Measurements from ENCODE around the gene SLC4A4. TPM values are rescaled to one million over a fixed set of nuclear protein-coding genes. Genes with fewer than 3 reads are reported as not detected.

Gene SLC4A4
- polyA plus RNA-seq, 1 of the 3 experiments (the other 2 are of a cell fraction): not detected

DNA sequence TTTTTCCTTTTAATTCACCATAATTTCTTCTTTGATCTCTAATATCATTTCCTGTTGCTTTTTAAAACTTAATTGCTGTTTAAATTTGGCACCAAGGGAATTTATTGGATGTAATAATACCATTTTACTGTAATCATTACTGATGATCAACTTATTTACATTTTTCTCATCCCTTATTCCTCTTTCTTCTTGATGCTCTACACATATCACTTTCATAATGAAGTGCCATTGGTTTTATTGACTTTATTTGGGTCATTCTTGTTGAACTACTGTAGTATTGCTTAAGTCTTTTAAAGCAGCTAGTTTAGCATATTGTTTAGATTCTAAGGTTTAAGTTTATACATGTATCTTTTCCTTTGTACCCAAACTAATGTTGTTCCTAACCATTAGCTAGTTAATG is 130.7 kb downstream of the SLC4A4 start (continued):
- no peak for TF ChIP-seq ZBTB33 (IDR thresholded peaks at IDR 0.05; ENCODE audit: borderline replicate concordance, low read depth)
- TF ChIP-seq YY1 (IDR thresholded peaks at IDR 0.05; ENCODE audit: low read depth): no peak
- no peak for TF ChIP-seq FOXM1 (IDR thresholded peaks at IDR 0.05; ENCODE audit: low read depth)
- TF ChIP-seq, protein P1, sequence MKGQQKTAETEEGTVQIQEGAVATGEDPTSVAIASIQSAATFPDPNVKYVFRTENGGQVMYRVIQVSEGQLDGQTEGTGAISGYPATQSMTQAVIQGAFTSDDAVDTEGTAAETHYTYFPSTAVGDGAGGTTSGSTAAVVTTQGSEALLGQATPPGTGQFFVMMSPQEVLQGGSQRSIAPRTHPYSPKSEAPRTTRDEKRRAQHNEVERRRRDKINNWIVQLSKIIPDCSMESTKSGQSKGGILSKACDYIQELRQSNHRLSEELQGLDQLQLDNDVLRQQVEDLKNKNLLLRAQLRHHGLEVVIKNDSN (IDR thresholded peaks at IDR 0.05; ENCODE audit: borderline replicate concordance, low read depth): no peak
- no peak for TF ChIP-seq GATA2 (CRISPR knock-in tag; IDR thresholded peaks at IDR 0.05)
- no peak for TF ChIP-seq MXI1 (IDR thresholded peaks at IDR 0.05; ENCODE audit: low read depth, low read length)
- no peak for TF ChIP-seq NFIC (IDR thresholded peaks at IDR 0.05; ENCODE audit: borderline replicate concordance)

- Histone ChIP-seq H3K9ac (no peak overlapping the region), H4K20me1 (ENCODE audit: insufficient read depth) (no peaks in the 10 kb centered on the region), H3K79me2 (ENCODE audit: insufficient read depth) (no peaks in the 10 kb centered on the region), H3K9me2 (no peaks in the 10 kb centered on the region), H3K9me3 (no peaks in the 10 kb centered on the region), H3K4me2 (no peak overlapping the region), H3K4me1 (ENCODE audit: control insufficient read depth in 1 of 2, insufficient read depth in 2 of 2, low read depth in 1 of 2, low read length in 1 of 2) (no peaks in the 10 kb centered on the region), H3K27me3 (ENCODE audit: insufficient read depth) (no peaks in the 10 kb centered on the region), H3K4me3 (ENCODE audit: low read depth in 2 of 2, low read length in 1 of 2) (no peak overlapping the region), H3K36me3 (replicated peaks in 1 of 2; ENCODE audit: control insufficient read depth in 1 of 2, insufficient read depth in 2 of 2, low read length in 1 of 2) (no peaks in the 10 kb centered on the region), H3F3A (replicated peaks; ENCODE audit: insufficient read depth) (no peaks in the 10 kb centered on the region), H3K27ac (ENCODE audit: low read depth in 2 of 2, low read length in 1 of 2) (no peak overlapping the region), H2AFZ (ENCODE audit: low read depth) (no peak overlapping the region)
- ChIA-PET POLR2A (no interaction called here), CTCF (interaction anchor here (1.0 kb wide), 1 partner anchor 10 kb away, joined by 3 read pairs; no protein-coding TSS in a partner anchor)
- TF ChIP-seq YY1 (IDR thresholded peaks at IDR 0.05; ENCODE audit: low read depth) (no peak), ELF1 (IDR thresholded peaks at IDR 0.05) (no peak), FOSL2 (IDR thresholded peaks at IDR 0.05; ENCODE audit: borderline replicate concordance, low read depth) (no peak), JUND (IDR thresholded peaks at IDR 0.05) (no peak), PBX3 (IDR thresholded peaks at IDR 0.05) (no peak), EP300 (IDR thresholded peaks at IDR 0.05; ENCODE audit: borderline replicate concordance in 1 of 2, low read depth in 1 of 2, low read length in 1 of 2) (no peak), NFIC (IDR thresholded peaks at IDR 0.05; ENCODE audit: borderline replicate concordance) (no peak), GATA2 (CRISPR knock-in tag; IDR thresholded peaks at IDR 0.05) (no peak)
- no peak for DNase-seq
Measured at GRCh38 chr4:71470524-71470923, 131.7 kb downstream of the SLC4A4 start.

DNA sequence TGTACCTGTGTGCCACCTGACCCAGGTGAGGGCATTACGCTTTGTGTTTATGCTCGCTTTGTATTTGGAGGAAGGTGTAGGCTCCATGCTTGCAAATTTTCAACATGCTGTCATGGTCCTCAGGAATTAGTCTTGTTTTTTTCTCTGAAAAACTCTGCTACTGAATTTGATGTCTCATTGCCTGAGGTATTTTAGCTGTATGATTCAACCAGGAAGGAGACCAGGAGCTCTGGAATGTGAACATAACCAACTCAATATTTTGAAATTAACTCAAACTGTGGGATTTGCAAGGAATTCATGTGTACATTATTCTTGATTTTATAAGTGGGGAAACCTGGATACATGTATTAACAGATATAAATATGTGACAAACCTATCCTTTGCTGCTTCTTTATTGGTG is 134.1 kb downstream of the SLC4A4 start:
- 13% methylated on average over 2 of the region's 2 CpGs for WGBS (ENCODE audit: low lambda C conversion rate)
- no peak overlapping the region for H3K9ac ChIP-seq
- CTCF ChIA-PET: no interaction called here
- no peaks in the 10 kb centered on the region for H3K9me3 ChIP-seq
- H3K4me2 ChIP-seq: peak overlapping the region; percentile 41; the same call in 1 of the 2 replicates
- H3K36me3 ChIP-seq (replicated peaks in 1 of 2; ENCODE audit: control insufficient read depth in 1 of 2, insufficient read depth in 2 of 2, low read length in 1 of 2): no peaks in the 10 kb centered on the region
- H3K4me3 ChIP-seq (ENCODE audit: low read depth in 2 of 2, low read length in 1 of 2): no peak overlapping the region
- H3K4me1 ChIP-seq (ENCODE audit: control insufficient read depth in 1 of 2, insufficient read depth in 2 of 2, low read depth in 1 of 2, low read length in 1 of 2): no peaks in the 10 kb centered on the region
- H3K27me3 ChIP-seq (ENCODE audit: insufficient read depth): no peaks in the 10 kb centered on the region
- no peak overlapping the region for H3K27ac ChIP-seq (ENCODE audit: low read depth in 2 of 2, low read length in 1 of 2)
- H3K9me2 ChIP-seq: no peaks in the 10 kb centered on the region
- no peak overlapping the region for H2AFZ ChIP-seq (ENCODE audit: low read depth)
- POLR2A ChIA-PET: no interaction called here
- no peak for DNase-seq
- H4K20me1 ChIP-seq (ENCODE audit: insufficient read depth): no peaks in the 10 kb centered on the region
- no peaks in the 10 kb centered on the region for H3F3A ChIP-seq (replicated peaks; ENCODE audit: insufficient read depth)
- no peaks in the 10 kb centered on the region for H3K79me2 ChIP-seq (ENCODE audit: insufficient read depth)
- no peak for TF ChIP-seq EP300 (IDR thresholded peaks at IDR 0.05; ENCODE audit: borderline replicate concordance in 1 of 2, low read depth in 1 of 2, low read length in 1 of 2)
- TF ChIP-seq MXI1 (IDR thresholded peaks at IDR 0.05; ENCODE audit: low read depth, low read length): no peak
- no peak for TF ChIP-seq YY1 (IDR thresholded peaks at IDR 0.05; ENCODE audit: low read depth)
- TF ChIP-seq SMC3 (IDR thresholded peaks at IDR 0.05; ENCODE audit: low read depth, low read length): no peak
- TF ChIP-seq SIN3A (IDR thresholded peaks at IDR 0.05; ENCODE audit: borderline replicate concordance, low read depth, low read length): no peak
- TF ChIP-seq, protein P1 (IDR thresholded peaks at IDR 0.05; ENCODE audit: borderline replicate concordance, low read depth): no peak
- TF ChIP-seq REST (IDR thresholded peaks at IDR 0.05; ENCODE audit: low read depth, low read length): no peak
- no peak for TF ChIP-seq CHD2 (IDR thresholded peaks at IDR 0.05; ENCODE audit: low read length, partially characterized antibody)
- no peak for TF ChIP-seq NRF1 (IDR thresholded peaks at IDR 0.05; ENCODE audit: low read depth, low read length)
- no peak for TF ChIP-seq NFIC (IDR thresholded peaks at IDR 0.05; ENCODE audit: borderline replicate concordance)
